NB4 (cell line): ENCODE measurements around the gene RORB.

Source experiments
- DNase-seq: peaks from one replicate; pipeline ENCODE4 v3.0.0; 2010; ENCODE audit warnings: low read depth
- H3K4me3 ChIP-seq: one replicate; pipeline ENCODE4 v1.5.1; 2011; ENCODE audit warnings: mild to moderate bottlenecking, low read depth, low read length, moderate library complexity
- MAX ChIP-seq: IDR thresholded peaks from 2 replicates; pipeline ENCODE4 v1.6.1; 2011; ENCODE audit warnings: low read depth, low read length
- MYC ChIP-seq: IDR thresholded peaks from 2 replicates; pipeline ENCODE4 v1.6.1; 2011; ENCODE audit warnings: low read depth, low read length
- POLR2A ChIP-seq: IDR thresholded peaks from 2 replicates; pipeline ENCODE4 v1.6.1; 2011; ENCODE audit warnings: mild to moderate bottlenecking; ENCODE audit not compliant: insufficient read length; ENCODE audit errors: extremely low read depth
- TF ChIP-seq, protein P1 (sequence below): IDR thresholded peaks from one replicate; pipeline ENCODE4 v1.5.1; 2012; ENCODE audit warnings: low read depth, low read length

RORB gene

DNA sequence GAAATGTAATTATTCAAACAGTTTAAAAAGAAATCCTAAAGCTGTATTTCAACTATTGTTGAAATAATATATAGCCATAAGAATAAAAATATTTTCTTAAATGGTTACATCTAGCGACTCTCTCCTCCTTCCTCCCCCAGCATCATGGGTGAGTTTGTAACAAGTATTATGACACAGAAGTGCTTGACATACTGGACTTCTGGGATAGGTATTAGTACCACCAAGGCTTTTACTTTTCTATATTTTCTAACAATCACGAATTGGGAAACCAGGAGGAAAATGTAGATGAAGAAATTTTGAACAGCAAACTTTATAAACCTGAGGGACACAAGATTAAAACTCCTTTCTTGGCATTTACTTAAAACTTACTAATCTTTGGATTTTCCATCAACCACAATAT lies 4.4 kb downstream of the RORB start:
- no peak for DNase-seq
- TF ChIP-seq POLR2A (no peak), MAX (no peak), MYC (no peak)
- TF ChIP-seq, protein P1, sequence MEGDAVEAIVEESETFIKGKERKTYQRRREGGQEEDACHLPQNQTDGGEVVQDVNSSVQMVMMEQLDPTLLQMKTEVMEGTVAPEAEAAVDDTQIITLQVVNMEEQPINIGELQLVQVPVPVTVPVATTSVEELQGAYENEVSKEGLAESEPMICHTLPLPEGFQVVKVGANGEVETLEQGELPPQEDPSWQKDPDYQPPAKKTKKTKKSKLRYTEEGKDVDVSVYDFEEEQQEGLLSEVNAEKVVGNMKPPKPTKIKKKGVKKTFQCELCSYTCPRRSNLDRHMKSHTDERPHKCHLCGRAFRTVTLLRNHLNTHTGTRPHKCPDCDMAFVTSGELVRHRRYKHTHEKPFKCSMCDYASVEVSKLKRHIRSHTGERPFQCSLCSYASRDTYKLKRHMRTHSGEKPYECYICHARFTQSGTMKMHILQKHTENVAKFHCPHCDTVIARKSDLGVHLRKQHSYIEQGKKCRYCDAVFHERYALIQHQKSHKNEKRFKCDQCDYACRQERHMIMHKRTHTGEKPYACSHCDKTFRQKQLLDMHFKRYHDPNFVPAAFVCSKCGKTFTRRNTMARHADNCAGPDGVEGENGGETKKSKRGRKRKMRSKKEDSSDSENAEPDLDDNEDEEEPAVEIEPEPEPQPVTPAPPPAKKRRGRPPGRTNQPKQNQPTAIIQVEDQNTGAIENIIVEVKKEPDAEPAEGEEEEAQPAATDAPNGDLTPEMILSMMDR = no peak
- no peak overlapping the region for H3K4me3 ChIP-seq

DNA sequence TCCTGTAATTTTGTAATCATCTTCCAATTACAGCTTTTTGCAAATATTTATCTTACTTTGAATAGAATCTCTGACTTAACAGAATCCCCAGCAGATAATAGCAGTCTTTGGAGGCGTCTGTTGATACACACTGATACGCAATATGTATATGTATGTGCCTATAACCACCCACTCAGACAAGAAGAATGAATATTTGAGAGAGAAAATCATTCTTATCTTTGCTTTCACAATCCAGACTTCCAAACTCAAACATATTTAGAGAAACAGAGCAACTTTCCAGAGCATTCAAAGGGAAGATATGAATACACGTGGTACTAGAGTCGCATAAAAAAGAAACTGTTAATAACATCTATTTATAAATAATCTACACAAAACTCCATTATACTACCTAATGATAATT lies 6.1 kb downstream of the RORB start:
- DNase-seq = no peak
- TF ChIP-seq MAX = no peak
- no peak for TF ChIP-seq POLR2A
- no peak for TF ChIP-seq MYC
- TF ChIP-seq, protein P1 = no peak
- H3K4me3 ChIP-seq = no peak overlapping the region

GRCh38 chr9:74503666-74504065 lies 6.5 kb downstream of the RORB start:
- no peak for DNase-seq
- no peak overlapping the region for H3K4me3 ChIP-seq
- no peak for TF ChIP-seq POLR2A
- TF ChIP-seq, protein P1 = no peak
- no peak for TF ChIP-seq MYC
- TF ChIP-seq MAX = no peak

DNA sequence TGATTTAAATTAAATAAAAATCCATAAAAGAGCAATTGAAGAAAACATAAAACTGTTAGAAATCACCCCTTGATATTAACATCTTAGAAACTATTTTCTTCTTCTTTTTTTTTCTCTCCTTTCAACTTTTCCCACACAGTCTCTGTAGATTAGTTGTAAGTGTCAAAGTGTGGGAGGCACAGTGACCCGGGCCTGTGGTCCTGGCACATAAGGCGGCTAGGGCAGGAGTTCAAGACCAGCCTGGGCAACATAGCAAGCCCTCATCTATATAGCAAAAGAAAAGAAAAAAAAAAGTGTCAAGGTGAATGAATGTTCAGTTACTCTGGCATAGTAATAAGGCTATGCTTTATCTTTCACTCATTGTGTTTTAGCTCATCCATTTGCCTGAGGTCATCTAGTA lies 14.2 kb downstream of the RORB start:
- H3K4me3 ChIP-seq = no peak overlapping the region
- DNase-seq = no peak
- TF ChIP-seq MAX = no peak
- TF ChIP-seq MYC = no peak
- TF ChIP-seq, protein P1 = no peak
- TF ChIP-seq POLR2A = no peak

DNA sequence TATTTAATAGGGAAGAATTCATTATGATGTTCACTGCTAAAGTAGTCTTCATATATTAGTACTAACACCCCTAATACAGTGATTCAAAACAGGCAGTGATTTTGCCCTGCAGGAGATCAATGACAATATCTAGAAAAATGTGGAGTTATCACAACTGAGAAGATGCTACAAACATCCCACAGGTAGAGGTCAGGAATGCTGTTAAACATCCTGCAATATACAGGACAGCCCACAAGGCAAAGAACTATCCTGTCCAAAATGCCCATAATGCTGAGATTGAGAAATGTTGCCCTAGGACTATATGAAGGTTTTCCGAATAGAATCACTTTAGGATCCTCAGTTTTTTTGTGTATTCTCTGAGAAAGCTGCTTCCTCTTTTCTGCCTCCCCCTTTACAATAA lies 15.3 kb downstream of the RORB start:
- TF ChIP-seq POLR2A (no peak), MYC (no peak), MAX (no peak)
- TF ChIP-seq, protein P1 = no peak
- DNase-seq = no peak
- H3K4me3 ChIP-seq = no peak overlapping the region

DNA sequence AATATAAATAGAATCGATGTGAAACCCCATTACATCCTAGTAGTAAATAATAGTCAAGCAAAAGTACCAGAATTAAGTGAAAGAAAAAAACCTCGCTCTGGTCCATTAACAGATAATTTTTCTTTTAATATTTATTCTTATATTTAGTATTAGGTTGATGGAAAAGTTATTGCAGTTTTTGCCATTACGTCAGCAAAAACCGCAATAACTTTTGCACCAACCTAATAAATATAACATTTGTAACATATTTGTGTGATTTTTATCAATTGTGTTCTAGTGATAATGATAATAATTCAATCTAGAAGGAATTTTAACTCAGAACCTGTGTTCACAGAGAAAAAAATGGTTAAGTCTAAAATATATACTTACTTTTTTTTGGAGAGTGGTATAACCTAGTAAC lies 16.1 kb downstream of the RORB start:
- TF ChIP-seq POLR2A (no peak), MYC (no peak), MAX (no peak)
- TF ChIP-seq, protein P1 = no peak
- H3K4me3 ChIP-seq = no peak overlapping the region
- DNase-seq = no peak
